Esophagus squamous epithelium (tissue), 4 donors: ENCODE measurements around the gene ARAP3.

ENCODE experiments used
- CTCF ChIP-seq, 6 experiments: fragments of 450-650 bp in 4 of 6; fragments of 200-600 bp in 2 of 6; sonication (generic) in 2 of 6; IDR thresholded peaks; one replicate each; pipeline ENCODE4 v1.5.1; 2016 to 2019; ENCODE audit warnings: antibody characterized with exemption in 6 of 6, mild to moderate bottlenecking in 4 of 6, moderate library complexity in 4 of 6
- POLR2A ChIP-seq, 4 donors: fragments of 450-650 bp; IDR thresholded peaks; one replicate each; pipeline ENCODE4 v1.6.1; 2017; ENCODE audit warnings: antibody characterized with exemption in 4 of 4, mild to moderate bottlenecking in 4 of 4, moderate library complexity in 3 of 4

DNA sequence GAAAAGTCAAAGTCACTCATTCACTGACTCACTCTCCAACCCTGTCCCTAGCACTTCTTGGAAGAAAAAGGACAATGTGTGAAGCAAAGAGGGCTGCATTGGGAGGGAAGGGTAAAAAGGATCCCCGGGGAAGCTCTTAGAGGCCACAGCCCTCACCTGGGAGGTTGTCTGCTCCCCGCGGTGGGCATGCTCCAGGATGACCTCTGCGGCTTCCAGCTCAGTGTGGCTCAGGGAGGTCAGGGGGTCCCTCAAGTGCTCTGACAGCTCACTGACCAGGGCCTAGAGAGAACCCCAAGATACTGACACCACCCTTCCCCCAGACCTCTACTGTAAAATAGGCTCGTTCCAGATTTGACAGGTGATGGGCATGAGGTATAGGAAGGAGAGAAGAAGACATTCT is 34.8 kb downstream of the ARAP3 start:
- TF ChIP-seq CTCF (IDR thresholded peaks at IDR 0.05) (no peak), POLR2A (IDR thresholded peaks at IDR 0.05) (no peak)
